Panc1 (cell line): ENCODE data around the gene VAMP5.

Source experiments
- POLR2AphosphoS5 ChIP-seq: IDR thresholded peaks from 2 replicates; pipeline ENCODE4 v1.6.1; 2012; ENCODE audit warnings: mild to moderate bottlenecking, low read depth, low read length, moderate library complexity
- SIN3A ChIP-seq: IDR thresholded peaks from 2 replicates; pipeline ENCODE4 v1.6.1; 2012; ENCODE audit warnings: low read depth, mild to moderate bottlenecking, low read length, moderate library complexity, borderline replicate concordance; ENCODE audit not compliant: insufficient read depth
- TF ChIP-seq, protein P1 (sequence below): fragments of 450-650 bp; IDR thresholded peaks from 2 replicates; pipeline ENCODE4 v1.5.1; 2017; ENCODE audit warnings: mild to moderate bottlenecking

DNA sequence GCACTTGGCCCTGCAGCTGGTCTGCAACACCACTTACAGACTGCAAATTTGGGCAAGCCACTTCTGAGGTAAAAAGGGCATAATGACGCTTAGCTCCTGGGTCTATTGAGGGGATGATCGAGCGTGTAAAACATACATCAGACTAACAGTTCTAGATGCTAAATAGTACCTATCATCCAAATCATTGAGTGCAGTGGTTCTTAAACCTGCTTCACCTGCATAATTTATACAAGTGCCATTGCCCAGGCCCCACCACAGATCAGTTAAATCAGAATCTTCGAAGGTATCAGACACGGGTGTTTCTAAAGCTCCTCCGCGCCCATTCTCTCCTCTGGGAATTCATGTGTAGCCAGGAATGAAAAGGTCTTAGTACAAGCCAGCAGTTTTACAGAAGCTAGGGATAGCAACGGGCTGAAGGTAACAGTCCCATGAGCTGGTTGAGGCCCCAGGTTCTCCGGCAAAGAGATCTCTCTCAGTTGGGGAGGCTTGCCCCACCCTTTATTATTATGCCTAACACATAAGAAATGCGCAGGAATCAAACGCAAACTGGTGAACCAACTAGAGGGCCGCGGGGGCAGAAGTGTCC lies 10.6 kb downstream of the VAMP5 start:
- TF ChIP-seq, protein P1, sequence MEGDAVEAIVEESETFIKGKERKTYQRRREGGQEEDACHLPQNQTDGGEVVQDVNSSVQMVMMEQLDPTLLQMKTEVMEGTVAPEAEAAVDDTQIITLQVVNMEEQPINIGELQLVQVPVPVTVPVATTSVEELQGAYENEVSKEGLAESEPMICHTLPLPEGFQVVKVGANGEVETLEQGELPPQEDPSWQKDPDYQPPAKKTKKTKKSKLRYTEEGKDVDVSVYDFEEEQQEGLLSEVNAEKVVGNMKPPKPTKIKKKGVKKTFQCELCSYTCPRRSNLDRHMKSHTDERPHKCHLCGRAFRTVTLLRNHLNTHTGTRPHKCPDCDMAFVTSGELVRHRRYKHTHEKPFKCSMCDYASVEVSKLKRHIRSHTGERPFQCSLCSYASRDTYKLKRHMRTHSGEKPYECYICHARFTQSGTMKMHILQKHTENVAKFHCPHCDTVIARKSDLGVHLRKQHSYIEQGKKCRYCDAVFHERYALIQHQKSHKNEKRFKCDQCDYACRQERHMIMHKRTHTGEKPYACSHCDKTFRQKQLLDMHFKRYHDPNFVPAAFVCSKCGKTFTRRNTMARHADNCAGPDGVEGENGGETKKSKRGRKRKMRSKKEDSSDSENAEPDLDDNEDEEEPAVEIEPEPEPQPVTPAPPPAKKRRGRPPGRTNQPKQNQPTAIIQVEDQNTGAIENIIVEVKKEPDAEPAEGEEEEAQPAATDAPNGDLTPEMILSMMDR = no peak
- TF ChIP-seq POLR2AphosphoS5 (no peak), SIN3A (no peak)
